Activated naive CD8-positive, alpha-beta T cell treated with anti-CD3 and anti-CD28 coated beads, Interleukin-2, amount 50 U/mL, for 24 hours (primary cell): ENCODE results near the gene MRPL22.
A peak's percentile ranks its signal among the peaks of the same experiment; 100 is the strongest.
"Not testable (repeated sequence)": the region's sequence is repeated elsewhere in the genome, so short reads cannot be mapped to it uniquely, and the experiment has no call there.

Source experiments
- ATAC-seq: fragments of 150-1000 bp; cut with Tn5 transposase; one replicate; pipeline ENCODE4 v1.10.0; 2021
- DNase-seq: peaks from one replicate; pipeline ENCODE4 v3.0.0; 2021
- H3K27ac Mint-ChIP-seq: one replicate; pipeline ENCODE4 v1.8.0; 2021; ENCODE audit warnings: mild to moderate bottlenecking, mixed read lengths
- H3K27me3 Mint-ChIP-seq: one replicate; pipeline ENCODE4 v1.8.0; 2021; ENCODE audit warnings: mixed read lengths
- H3K36me3 Mint-ChIP-seq: one replicate; pipeline ENCODE4 v1.8.0; 2021; ENCODE audit warnings: low read depth, mixed read lengths
- H3K4me1 Mint-ChIP-seq: one replicate; pipeline ENCODE4 v1.8.0; 2021; ENCODE audit warnings: mixed read lengths
- H3K4me3 Mint-ChIP-seq: one replicate; pipeline ENCODE4 v1.8.0; 2021; ENCODE audit warnings: mild to moderate bottlenecking, moderate library complexity, mixed read lengths
- H3K9me3 Mint-ChIP-seq: one replicate; pipeline ENCODE4 v1.8.0; 2021; ENCODE audit warnings: mixed read lengths

MRPL22 gene

GRCh38 chr5:154923441-154924430, 17.1 kb upstream of the MRPL22 start:
- Mint-ChIP-seq H3K9me3 (no peaks in the 10 kb centered on the region), H3K36me3 (peaks cover 57% of the 10 kb centered on the region), H3K4me3 (no peak overlapping the region), H3K27ac (no peak overlapping the region), H3K27me3 (no peaks in the 10 kb centered on the region), H3K4me1 (no peaks in the 10 kb centered on the region)
- DNase-seq (no peak), ATAC-seq (no peak)

DNA sequence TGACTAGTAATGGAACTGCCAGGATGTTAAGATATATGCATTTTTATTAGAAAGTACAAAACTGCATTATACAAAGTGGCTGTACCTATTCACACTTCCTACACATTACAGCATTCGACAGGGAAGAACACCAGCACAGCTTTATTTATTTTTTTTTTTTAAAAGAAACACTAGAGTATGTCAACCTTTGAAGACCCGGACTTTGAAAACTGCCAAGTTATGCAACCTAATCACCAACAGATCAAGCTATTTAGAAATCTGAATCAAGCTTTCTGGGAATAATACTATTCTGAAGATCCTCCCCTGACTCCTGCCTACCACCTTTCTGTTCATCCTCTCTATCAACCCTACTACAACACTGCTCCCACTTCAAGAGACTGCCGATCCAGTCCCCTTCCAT, 7.3 kb upstream of the MRPL22 start:
- Mint-ChIP-seq H3K27ac (peak overlapping the region; percentile 10), H3K27me3 (no peaks in the 10 kb centered on the region), H3K36me3 (peaks cover 53% of the 10 kb centered on the region), H3K4me1 (peaks cover 29% of the 10 kb centered on the region), H3K4me3 (no peak overlapping the region), H3K9me3 (no peaks in the 10 kb centered on the region)
- DNase-seq, result no peak
- ATAC-seq, result no peak

DNA sequence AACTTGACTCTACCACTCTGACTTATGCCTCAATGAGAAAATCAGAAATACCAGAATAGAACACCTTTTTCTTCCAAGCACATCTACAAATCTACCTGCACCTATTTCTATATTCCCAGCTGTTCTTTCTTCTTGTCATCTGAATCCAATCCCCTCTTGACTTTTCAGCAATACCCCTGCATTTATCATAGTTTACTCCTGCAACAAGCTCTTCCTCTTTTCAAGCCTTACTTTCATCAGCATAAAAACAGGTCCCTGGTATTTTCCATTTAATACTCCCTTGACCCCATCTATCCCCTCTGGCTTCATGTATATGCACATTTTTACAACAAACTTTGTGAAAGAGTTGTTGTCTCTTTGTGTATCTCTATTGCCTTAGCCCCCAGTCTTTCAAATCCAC, 6.0 kb upstream of the MRPL22 start:
- ATAC-seq, result no peak
- Mint-ChIP-seq H3K27me3 (no peaks in the 10 kb centered on the region), H3K9me3 (no peaks in the 10 kb centered on the region), H3K4me1 (peaks cover 35% of the 10 kb centered on the region), H3K27ac (no peak overlapping the region), H3K4me3 (no peak overlapping the region), H3K36me3 (peaks cover 47% of the 10 kb centered on the region)
- DNase-seq, result no peak

DNA sequence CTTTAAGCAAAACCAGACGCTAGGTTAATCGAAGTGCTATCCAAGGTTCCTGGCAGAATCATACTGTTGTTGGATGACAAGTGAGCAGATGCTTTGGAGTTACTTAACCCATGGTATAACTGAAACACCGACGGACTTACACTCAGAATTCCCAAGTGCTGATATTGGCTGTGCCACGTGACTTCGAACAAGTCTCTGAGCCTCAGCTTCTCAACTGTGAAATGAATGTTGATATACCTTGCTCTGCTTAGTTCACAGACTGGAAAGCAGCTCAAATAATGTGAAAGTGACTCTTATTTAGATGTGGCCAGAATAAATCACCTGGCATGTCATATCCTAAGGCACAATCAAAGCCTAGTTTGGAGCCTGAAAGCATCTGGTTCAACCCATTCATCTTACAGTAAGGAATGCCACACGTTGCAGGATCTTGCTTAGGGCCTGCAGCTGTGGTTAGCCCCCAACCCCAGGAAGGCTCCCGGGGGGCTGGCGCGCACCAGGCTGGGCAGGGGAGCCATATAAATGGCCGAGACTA, 3.6 kb upstream of the MRPL22 start:
- no peak for DNase-seq
- no peak for ATAC-seq
- H3K36me3 Mint-ChIP-seq, result peaks cover 34% of the 10 kb centered on the region
- peak overlapping the region; percentile 87 for H3K27ac Mint-ChIP-seq
- H3K9me3 Mint-ChIP-seq, result no peaks in the 10 kb centered on the region
- peaks cover 51% of the 10 kb centered on the region for H3K4me1 Mint-ChIP-seq
- H3K27me3 Mint-ChIP-seq, result peaks cover 3% of the 10 kb centered on the region
- peak overlapping the region; percentile 87 for H3K4me3 Mint-ChIP-seq

GRCh38 chr5:154937718-154938466, 3.0 kb upstream of the MRPL22 start, which contains the start of gene GEMIN5:
Gene GEMIN5, minus strand, starts transcription at chr5:154938211. Its CDS starts 78 bp downstream, at chr5:154938133.
- DNase-seq (peak; percentile 86), ATAC-seq (peak; percentile 96)
- Mint-ChIP-seq H3K4me3 (peak within 1 kb of the TSS; percentile 87), H3K9me3 (no peaks in the 10 kb centered on the region), H3K27me3 (peaks cover 3% of the 10 kb centered on the region), H3K27ac (peak within 1 kb of the TSS; percentile 87), H3K36me3 (peaks cover 29% of the 10 kb centered on the region), H3K4me1 (peaks cover 57% of the 10 kb centered on the region)

- H3K9me3 Mint-ChIP-seq, DNase-seq, ATAC-seq, H3K27me3 Mint-ChIP-seq: not testable (repeated sequence)
- Mint-ChIP-seq H3K27ac (peak overlapping the region; percentile 56), H3K4me3 (peak overlapping the region; percentile 97), H3K36me3 (peaks cover 23% of the 10 kb centered on the region), H3K4me1 (peaks cover 59% of the 10 kb centered on the region)
Measured at GRCh38 chr5:154939387-154939786, 1.5 kb upstream of the MRPL22 start.

- ATAC-seq (no peak), DNase-seq (peak; percentile 5)
- Mint-ChIP-seq H3K4me1 (peaks cover 52% of the 10 kb centered on the region), H3K9me3 (no peaks in the 10 kb centered on the region), H3K27me3 (peaks cover 3% of the 10 kb centered on the region), H3K4me3 (peak overlapping the region; percentile 97), H3K27ac (peak overlapping the region; percentile 98), H3K36me3 (peaks cover 13% of the 10 kb centered on the region)
Measured at GRCh38 chr5:154940375-154940771, 500 bp upstream of the MRPL22 start.

DNA sequence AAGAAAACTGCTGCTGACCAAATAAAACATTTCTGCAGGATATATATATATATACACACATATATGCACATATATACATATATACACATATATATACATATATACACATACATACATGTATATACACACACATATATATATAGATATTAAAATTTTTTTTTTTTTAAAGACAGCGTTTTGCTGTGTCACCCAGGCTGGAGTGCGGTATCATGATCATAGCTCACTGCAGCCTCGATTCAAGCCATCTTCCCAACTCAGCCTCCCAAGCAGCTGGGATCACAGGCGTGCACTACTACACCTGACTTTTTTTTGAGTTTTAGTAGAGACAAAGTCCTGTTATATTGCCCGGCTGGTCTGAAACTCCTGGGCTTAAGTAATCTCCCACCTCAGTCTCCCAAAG, 2.7 kb downstream of the MRPL22 start:
- no peak overlapping the region for H3K27ac Mint-ChIP-seq
- H3K9me3 Mint-ChIP-seq, result no peaks in the 10 kb centered on the region
- H3K4me3 Mint-ChIP-seq, result no peak overlapping the region
- H3K4me1 Mint-ChIP-seq, result peaks cover 44% of the 10 kb centered on the region
- peaks cover 15% of the 10 kb centered on the region for H3K36me3 Mint-ChIP-seq
- ATAC-seq, result no peak
- peaks cover 3% of the 10 kb centered on the region for H3K27me3 Mint-ChIP-seq
- DNase-seq, result no peak

GRCh38 chr5:154944716-154945115, 3.8 kb downstream of the MRPL22 start:
- Mint-ChIP-seq H3K4me1 (peaks cover 49% of the 10 kb centered on the region), H3K27ac (no peak overlapping the region), H3K36me3 (peaks cover 18% of the 10 kb centered on the region), H3K4me3 (no peak overlapping the region), H3K27me3 (peaks cover 3% of the 10 kb centered on the region), H3K9me3 (no peaks in the 10 kb centered on the region)
- ATAC-seq (no peak), DNase-seq (no peak)

- peaks cover 18% of the 10 kb centered on the region for H3K36me3 Mint-ChIP-seq
- ATAC-seq (no peak), DNase-seq (no peak)
- H3K4me3 Mint-ChIP-seq, result no peak overlapping the region
- no peak overlapping the region for H3K27ac Mint-ChIP-seq
- H3K4me1 Mint-ChIP-seq, result peaks cover 47% of the 10 kb centered on the region
- H3K9me3 Mint-ChIP-seq, result no peaks in the 10 kb centered on the region
- peaks cover 3% of the 10 kb centered on the region for H3K27me3 Mint-ChIP-seq
Measured at GRCh38 chr5:154945695-154946301, 4.9 kb downstream of the MRPL22 start.

- H3K27me3 Mint-ChIP-seq, result no peaks in the 10 kb centered on the region
- ATAC-seq, result no peak
- H3K27ac Mint-ChIP-seq, result no peak overlapping the region
- H3K4me3 Mint-ChIP-seq, result no peak overlapping the region
- H3K4me1 Mint-ChIP-seq, result peaks cover 34% of the 10 kb centered on the region
- H3K36me3 Mint-ChIP-seq, result peaks cover 19% of the 10 kb centered on the region
- H3K9me3 Mint-ChIP-seq, result no peaks in the 10 kb centered on the region
- no peak for DNase-seq
Measured at GRCh38 chr5:154947778-154948177, 6.9 kb downstream of the MRPL22 start.

GRCh38 chr5:154948313-154948712, 7.4 kb downstream of the MRPL22 start:
- H3K4me1 Mint-ChIP-seq, result peaks cover 29% of the 10 kb centered on the region
- no peaks in the 10 kb centered on the region for H3K9me3 Mint-ChIP-seq
- no peak overlapping the region for H3K27ac Mint-ChIP-seq
- no peak for ATAC-seq
- no peak for DNase-seq
- no peaks in the 10 kb centered on the region for H3K27me3 Mint-ChIP-seq
- H3K4me3 Mint-ChIP-seq, result no peak overlapping the region
- H3K36me3 Mint-ChIP-seq, result peaks cover 21% of the 10 kb centered on the region

- peaks cover 21% of the 10 kb centered on the region for H3K36me3 Mint-ChIP-seq
Measured at GRCh38 chr5:154949781-154950180, 8.9 kb downstream of the MRPL22 start.

DNA sequence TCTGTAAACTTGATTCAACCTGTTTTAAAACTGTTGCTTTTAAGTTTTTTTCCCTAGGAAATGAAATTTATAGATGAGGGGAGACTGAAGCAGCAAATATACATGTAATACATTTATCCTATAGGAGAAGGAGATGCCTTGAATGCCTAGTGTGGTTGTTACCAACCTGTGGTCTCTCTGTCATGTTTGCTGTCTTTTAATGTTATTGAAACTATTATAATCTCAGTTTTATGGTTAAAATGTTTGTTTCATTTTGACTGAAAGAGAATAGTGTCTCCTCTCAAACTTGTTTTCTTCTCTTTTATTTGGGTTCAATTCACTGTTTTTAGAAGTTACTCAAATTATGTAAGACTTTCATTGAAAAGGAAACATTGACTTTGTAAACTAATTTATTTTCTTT, 15.8 kb downstream of the MRPL22 start:
- DNase-seq (no peak), ATAC-seq (no peak)
- Mint-ChIP-seq H3K27me3 (no peaks in the 10 kb centered on the region), H3K9me3 (no peaks in the 10 kb centered on the region), H3K27ac (no peak overlapping the region), H3K36me3 (peaks cover 22% of the 10 kb centered on the region), H3K4me1 (peaks cover 6% of the 10 kb centered on the region), H3K4me3 (no peak overlapping the region)

More at GRCh38 chr5:154949781-154950180, 8.9 kb downstream of the MRPL22 start:
- H3K27me3 Mint-ChIP-seq, result no peaks in the 10 kb centered on the region
- no peak overlapping the region for H3K27ac Mint-ChIP-seq
- H3K9me3 Mint-ChIP-seq, result no peaks in the 10 kb centered on the region
- DNase-seq (no peak), ATAC-seq (peak; percentile 59)
- peaks cover 29% of the 10 kb centered on the region for H3K4me1 Mint-ChIP-seq
- H3K4me3 Mint-ChIP-seq, result no peak overlapping the region
